HFF-Myc (cell line): ENCODE results near the gene UBE2D2.

Experiments
- DNase-seq: peaks from one replicate; pipeline ENCODE4 v3.0.0-alpha.2; 2011; ENCODE audit warnings: low read depth; ENCODE audit errors: extremely low read depth
- H3K4me3 ChIP-seq: replicated peaks from 2 replicates; pipeline ENCODE4 v1.5.1; 2011; ENCODE audit warnings: low read depth, mild to moderate bottlenecking, control low read depth, low read length
- TF ChIP-seq, protein P1 (sequence below): IDR thresholded peaks from 2 replicates; pipeline ENCODE4 v1.5.1; 2012; ENCODE audit warnings: mild to moderate bottlenecking, low read depth, low read length, control low read depth; ENCODE audit errors: missing control alignments

UBE2D2 gene

GRCh38 chr5:139630855-139631254 lies 69.7 kb downstream of the UBE2D2 start:
- TF ChIP-seq, protein P1, sequence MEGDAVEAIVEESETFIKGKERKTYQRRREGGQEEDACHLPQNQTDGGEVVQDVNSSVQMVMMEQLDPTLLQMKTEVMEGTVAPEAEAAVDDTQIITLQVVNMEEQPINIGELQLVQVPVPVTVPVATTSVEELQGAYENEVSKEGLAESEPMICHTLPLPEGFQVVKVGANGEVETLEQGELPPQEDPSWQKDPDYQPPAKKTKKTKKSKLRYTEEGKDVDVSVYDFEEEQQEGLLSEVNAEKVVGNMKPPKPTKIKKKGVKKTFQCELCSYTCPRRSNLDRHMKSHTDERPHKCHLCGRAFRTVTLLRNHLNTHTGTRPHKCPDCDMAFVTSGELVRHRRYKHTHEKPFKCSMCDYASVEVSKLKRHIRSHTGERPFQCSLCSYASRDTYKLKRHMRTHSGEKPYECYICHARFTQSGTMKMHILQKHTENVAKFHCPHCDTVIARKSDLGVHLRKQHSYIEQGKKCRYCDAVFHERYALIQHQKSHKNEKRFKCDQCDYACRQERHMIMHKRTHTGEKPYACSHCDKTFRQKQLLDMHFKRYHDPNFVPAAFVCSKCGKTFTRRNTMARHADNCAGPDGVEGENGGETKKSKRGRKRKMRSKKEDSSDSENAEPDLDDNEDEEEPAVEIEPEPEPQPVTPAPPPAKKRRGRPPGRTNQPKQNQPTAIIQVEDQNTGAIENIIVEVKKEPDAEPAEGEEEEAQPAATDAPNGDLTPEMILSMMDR = no peak
- H3K4me3 ChIP-seq = no peak overlapping the region
- no peak for DNase-seq

DNA sequence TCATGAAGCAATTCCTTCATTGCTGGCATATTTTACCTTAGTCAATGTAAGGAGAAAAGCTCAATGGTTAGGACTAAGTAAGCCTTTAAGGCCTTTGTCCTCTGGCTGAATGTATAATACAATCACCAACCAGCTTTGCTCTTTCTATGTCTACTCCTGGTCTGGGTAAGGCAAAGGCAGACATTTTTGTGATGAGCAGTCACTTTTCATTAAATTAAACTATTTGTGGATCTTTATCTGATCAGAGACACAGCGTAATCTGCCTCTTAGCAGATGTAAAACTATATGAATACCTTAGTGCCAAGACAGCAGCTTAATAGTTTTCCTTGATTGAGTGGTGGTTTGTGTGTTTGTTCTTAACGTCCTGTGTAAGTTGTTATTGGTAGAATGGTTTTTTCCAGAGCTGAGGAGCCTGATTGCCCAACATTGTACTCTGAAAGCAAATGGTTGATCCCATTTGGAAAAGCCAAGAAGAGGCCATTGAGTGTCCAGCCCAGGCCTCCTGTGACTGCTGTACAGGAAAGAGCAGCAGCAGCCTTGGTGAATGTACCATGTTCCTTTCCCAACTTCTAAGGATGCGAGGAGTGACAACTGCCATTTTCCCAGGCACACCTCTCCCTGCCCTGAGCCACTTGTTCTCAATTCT lies 70.5 kb downstream of the UBE2D2 start:
- no peak overlapping the region for H3K4me3 ChIP-seq
- DNase-seq = no peak
- TF ChIP-seq, protein P1 = no peak

GRCh38 chr5:139633295-139634027 lies 72.3 kb downstream of the UBE2D2 start:
- peak; percentile 61 for DNase-seq
- H3K4me3 ChIP-seq = no peak overlapping the region
- TF ChIP-seq, protein P1 = peak; percentile 99

- no peak overlapping the region for H3K4me3 ChIP-seq
- TF ChIP-seq, protein P1 = no peak
- no peak for DNase-seq
These were observed 72.8 kb downstream of the UBE2D2 start for GRCh38 chr5:139634028-139634325.

DNA sequence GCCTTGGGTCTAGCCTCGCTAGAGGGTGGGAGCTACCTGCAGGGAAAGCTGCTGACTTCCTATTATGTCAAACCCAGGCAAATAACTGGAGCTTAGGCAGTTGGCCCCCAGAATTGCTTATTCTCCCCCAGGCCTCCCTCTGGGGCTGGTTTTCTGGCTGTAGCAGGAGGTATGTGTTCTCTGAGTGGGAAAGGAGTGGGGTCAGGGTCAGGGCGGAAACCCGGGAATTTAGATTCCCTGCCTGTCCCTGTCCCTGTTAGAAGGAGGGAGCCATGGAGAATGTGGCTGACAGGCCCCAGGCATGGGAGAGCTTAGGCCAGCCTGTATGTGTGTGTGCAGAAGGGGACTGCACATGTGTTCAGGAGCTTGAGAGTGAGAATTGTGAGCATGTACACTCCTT lies 73.4 kb downstream of the UBE2D2 start:
- TF ChIP-seq, protein P1 = no peak
- DNase-seq = no peak

GRCh38 chr5:139635191-139635590 lies 74.1 kb downstream of the UBE2D2 start:
- DNase-seq = no peak
- no peak overlapping the region for H3K4me3 ChIP-seq
- TF ChIP-seq, protein P1 = no peak

More for the DNA sequence above, 73.4 kb downstream of the UBE2D2 start:
- H3K4me3 ChIP-seq = no peak overlapping the region
